GM20431 (cell line): Measurements from ENCODE around the gene PIAS3.

Experiments
- in situ Hi-C: fragments of 300-500 bp; cut with MseI, MboI; formaldehyde crosslinking; loops from one replicate; pipeline ENCODE4 v1.15.0; 2020; ENCODE audit warnings: low sequenced_read_pairs; ENCODE audit not compliant: unreplicated experiment

Gene PIAS3

GRCh38 chr1:145858901-145859490 lies at the start of gene PIAS3:
Gene PIAS3 (minus strand): TSS chr1:145859081. CDS start chr1:145858990, 91 bp downstream.
- in situ Hi-C loops: loop anchor here (10.0 kb wide), 1 partner anchor 156 kb away; no protein-coding TSS in a partner anchor

GRCh38 chr1:145908653-145909052 lies 49.8 kb upstream of the PIAS3 start:
- in situ Hi-C loops: no loop called here

GRCh38 chr1:145906954-145907753 lies 48.3 kb upstream of the PIAS3 start:
- in situ Hi-C loops: no loop called here

- in situ Hi-C loops: no loop called here
These were observed 42.6 kb upstream of the PIAS3 start for GRCh38 chr1:145901312-145902021.

GRCh38 chr1:145898756-145899155 lies 39.9 kb upstream of the PIAS3 start:
- in situ Hi-C loops: loop anchor here (10.0 kb wide), 1 partner anchor 116 kb away; no protein-coding TSS in a partner anchor

- in situ Hi-C loops: loop anchor here (10.0 kb wide), 1 partner anchor 117 kb away; no protein-coding TSS in a partner anchor
These were observed 39.1 kb upstream of the PIAS3 start for GRCh38 chr1:145897969-145898368.

GRCh38 chr1:145895471-145895870 lies 36.6 kb upstream of the PIAS3 start:
- in situ Hi-C loops: loop anchor here (10.0 kb wide), 1 partner anchor 119 kb away; no protein-coding TSS in a partner anchor

DNA sequence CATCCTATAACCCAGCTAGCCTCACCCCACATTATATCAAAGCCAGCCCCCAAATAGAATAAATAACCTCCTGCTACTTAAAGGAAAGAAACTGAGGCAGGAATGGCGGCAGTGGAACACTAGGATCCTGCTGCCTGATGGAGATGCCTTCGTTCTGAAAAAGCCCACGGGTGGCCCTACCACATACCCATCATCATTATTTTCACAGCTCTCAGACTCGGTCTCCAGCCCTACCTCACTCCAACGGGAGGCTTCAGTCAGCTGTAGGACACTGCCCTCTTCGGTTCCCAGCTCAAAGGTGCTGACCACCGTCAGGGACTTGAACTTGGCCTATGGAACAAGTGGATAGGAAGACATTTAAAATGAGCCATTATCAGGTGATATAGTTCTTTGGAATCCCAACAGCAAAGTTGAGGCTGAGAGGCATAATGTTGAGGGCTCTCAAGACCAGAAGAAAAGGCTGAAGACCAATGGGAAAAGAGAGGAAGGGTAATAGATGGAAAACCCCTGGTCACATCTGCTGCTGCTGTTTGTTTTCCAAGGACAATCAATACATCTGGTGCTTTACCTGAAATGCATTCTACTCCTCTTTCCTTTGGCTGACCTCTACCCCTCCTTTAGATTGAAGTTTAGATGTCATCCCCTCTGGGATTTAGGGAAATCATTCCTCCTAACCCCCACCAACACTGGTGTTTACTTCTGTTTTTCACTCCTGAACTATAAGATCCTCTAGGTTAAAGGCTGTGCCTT lies 34.6 kb upstream of the PIAS3 start:
- in situ Hi-C loops: loop anchor here (10.0 kb wide), 1 partner anchor 121 kb away; no protein-coding TSS in a partner anchor

DNA sequence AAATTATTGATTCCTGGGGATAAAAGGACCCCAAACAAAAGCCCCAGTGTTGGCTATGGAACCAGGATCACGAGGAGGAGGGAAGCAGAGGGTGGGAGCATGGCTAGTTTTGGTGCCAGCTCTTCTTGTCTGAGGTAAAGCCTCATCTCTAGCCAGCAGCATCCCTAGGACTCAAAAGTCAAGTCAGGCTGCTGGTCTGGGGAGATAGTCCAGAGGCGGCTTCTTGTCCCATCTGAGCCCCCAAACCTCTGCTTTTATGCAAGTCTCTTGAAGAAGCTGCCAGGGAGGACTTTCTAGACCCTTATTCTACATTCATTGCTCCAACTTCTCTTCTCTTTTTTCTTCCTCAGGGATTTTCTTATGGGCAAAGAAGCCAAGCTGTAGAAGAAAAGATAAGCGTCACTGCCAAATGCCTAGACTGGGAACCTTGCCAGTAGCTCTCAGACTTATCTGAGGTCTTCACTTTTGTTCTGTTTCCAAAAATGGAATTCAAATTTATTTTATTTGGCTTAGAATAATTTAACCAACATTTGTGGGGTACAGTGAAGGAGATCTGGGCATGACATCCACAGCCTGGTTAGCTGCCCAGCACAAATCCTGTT lies 33.7 kb upstream of the PIAS3 start:
- in situ Hi-C loops: loop anchor here (10.0 kb wide), 1 partner anchor 122 kb away; no protein-coding TSS in a partner anchor

DNA sequence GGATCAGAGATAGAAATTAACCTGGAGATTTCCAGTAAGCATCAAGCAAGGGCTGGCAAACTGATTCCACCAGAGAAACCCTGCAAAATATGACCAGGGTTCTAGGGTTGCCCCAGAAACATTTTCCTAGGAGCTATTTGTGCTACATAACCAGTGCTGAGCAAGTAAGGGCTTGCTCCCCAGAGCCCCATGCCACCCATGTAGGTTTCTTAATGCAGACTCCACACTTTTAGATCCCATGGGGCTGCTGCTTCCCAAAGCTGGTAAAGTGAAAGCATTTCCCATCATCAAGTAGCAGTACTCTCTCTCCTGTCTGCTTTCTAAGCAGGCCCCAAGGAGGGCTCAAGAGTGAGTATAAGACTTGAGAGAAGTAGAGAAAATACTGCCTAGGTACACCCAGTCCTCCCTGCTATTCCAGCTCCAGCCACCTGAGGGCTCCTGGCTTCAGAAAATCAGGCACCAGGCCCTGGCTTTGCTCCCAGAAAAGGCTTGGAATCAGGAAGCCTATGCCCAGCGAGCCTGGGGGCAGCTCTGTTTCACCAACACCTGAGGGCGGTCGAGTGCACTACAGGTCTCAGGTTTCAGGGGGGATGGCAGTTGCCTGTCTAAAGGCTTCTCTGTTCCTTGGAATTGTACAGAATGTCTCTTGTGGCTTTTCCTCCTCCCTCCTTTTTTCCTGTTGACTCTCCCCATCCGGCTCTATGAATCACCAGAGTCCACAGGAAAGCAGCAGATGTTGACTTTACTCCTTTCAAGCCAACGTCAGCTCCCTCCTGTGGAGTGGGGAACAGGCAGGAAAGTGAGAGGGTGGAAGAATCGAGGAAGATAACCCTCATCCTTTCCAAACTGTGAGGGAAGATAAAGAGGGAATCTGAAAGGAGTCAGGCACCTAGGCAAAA lies 33.0 kb upstream of the PIAS3 start:
- in situ Hi-C loops: loop anchor here (10.0 kb wide), 1 partner anchor 123 kb away; no protein-coding TSS in a partner anchor

- in situ Hi-C loops: loop anchor here (10.0 kb wide), 1 partner anchor 124 kb away; no protein-coding TSS in a partner anchor
These were observed 32.3 kb upstream of the PIAS3 start for GRCh38 chr1:145891143-145891542.

- in situ Hi-C loops: loop anchor here (10.0 kb wide), 1 partner anchor 125 kb away; no protein-coding TSS in a partner anchor
These were observed 30.8 kb upstream of the PIAS3 start for GRCh38 chr1:145889722-145890121.

DNA sequence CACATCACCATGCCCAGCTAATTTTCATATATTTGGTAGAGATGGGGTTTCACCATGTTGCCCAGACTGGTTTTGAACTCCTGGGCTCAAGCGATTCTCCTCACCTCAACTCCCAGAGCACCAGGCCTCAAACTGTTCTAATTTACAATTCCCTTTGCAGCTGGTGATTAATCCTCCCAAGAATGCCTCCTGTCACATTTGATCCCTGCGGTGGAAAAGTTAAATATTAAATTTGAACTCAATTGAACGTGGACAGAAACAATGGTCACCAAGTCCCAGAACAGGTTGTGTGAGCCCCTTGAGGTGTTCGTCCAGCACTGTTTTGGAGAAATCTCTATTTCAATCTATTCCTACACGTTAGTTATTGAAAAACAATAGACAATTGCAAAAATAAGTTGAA lies 28.8 kb upstream of the PIAS3 start:
- in situ Hi-C loops: no loop called here

DNA sequence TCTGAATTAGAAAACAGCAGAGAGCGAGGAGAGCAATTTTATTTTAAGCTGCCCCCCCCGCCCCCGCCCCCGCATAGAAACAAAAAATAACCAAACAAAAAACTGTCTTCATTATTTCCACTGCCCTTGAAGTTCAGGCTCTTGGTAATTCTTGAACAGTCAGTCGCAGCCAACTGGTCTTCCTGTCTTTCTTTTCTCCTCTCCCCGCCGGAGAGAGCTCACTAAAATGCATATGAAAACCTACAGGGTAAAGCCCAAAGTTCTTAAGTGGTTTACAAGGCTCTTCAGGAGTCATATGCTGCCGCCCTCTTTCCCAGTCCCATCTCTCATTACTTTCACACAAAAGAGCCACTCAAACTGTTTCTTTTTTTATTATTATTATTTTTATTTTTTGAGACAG lies 27.9 kb upstream of the PIAS3 start:
- in situ Hi-C loops: no loop called here

- in situ Hi-C loops: no loop called here
These were observed 27.5 kb upstream of the PIAS3 start for GRCh38 chr1:145886390-145886789.

DNA sequence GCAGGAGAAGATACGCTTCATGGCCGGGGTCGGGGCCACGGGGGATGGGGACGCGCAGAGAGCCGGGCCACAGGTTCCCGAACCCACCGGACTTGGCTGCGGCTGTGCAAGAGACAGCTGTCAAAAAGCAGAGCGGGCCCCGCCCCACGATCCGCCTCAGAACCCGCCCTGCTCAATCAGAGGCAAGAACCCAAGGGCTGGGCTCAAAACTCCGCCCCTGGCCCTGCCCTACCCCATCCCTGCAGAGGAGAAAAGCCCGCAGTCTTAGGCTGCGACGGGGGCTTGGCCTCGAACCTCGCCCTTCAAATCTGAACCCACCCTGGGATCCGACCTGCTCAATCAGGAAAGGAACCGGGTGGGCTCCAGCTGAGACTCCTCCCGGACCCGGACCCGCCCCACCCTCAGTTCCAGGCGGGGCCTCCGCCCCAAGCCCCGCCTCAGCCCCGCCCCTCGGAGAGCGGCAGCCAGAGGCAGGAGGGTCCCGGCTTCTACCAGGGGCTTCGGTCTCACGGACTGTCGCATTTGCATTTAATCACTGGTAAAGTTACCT lies 26.9 kb upstream of the PIAS3 start, which contains the start of gene ANKRD35:
Gene ANKRD35, minus strand, starts transcription at position 129 of the 550 bp plus-strand sequence. Its CDS starts 108 bp downstream, at position 21.
- in situ Hi-C loops: no loop called here

DNA sequence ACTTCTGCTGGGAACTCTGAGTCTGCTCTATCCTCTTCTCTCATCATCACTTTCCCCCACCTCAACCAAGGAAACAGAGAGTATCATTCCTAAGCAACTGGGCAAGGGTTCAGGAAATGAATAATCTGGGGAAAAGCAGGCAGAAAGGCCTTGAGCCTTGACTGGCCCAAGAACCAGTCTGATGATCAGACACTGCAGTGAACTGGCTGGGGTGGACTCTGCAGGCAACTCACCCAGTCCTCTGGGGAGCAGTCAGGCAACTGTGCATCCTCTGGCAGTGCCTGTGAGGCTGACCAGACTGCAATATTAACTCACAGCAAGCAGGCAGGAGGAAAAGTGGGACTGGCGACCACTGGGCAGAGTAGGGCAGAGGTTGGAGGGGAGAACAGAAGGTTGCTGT lies 25.8 kb upstream of the PIAS3 start:
- in situ Hi-C loops: no loop called here

GRCh38 chr1:145879775-145880174 lies 20.9 kb upstream of the PIAS3 start:
- in situ Hi-C loops: no loop called here
